ENCODE data around the gene RFX3.

Gene RFX3

GRCh38 chr9:3268223-3268622 lies 257.6 kb downstream of the RFX3 start:
- no peak for DNase-seq

- DNase-seq = no peak
Measured at GRCh38 chr9:3263698-3264097, 262.1 kb downstream of the RFX3 start.

DNA sequence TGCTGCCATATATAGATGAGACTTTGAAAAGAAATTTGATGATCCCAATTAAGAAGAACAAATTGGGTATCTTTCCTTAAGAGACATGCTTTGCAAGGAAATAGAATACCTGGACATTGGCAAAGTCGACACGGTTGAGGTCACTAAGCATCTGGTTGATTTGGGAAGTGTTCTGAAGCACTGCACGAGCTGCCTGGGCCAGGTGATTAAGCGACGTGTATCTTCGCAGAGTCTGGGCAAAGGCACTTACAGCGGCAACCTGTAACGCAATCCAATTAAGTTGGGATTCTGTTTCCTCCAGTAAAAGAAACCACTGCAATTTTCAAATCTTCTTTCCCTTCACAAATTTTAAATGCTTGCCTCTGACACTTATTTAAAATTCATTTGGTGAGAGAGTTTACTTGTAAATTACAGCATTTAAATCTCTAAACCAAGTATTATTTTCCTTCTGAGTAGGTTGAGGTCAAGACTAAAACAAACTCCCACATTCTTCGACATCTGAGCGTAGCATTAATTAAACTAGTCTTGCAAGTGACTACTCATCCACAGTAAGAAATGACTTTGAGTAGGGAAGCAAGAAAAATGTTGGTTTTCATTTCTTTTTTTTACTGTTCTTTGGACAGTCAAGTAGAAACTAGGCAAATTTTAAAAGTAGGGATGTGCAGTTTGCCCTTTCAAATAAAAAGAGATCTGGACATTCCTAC lies 262.8 kb downstream of the RFX3 start:
- no peak for DNase-seq

GRCh38 chr9:3261484-3261883 lies 264.3 kb downstream of the RFX3 start:
- DNase-seq = no peak

DNA sequence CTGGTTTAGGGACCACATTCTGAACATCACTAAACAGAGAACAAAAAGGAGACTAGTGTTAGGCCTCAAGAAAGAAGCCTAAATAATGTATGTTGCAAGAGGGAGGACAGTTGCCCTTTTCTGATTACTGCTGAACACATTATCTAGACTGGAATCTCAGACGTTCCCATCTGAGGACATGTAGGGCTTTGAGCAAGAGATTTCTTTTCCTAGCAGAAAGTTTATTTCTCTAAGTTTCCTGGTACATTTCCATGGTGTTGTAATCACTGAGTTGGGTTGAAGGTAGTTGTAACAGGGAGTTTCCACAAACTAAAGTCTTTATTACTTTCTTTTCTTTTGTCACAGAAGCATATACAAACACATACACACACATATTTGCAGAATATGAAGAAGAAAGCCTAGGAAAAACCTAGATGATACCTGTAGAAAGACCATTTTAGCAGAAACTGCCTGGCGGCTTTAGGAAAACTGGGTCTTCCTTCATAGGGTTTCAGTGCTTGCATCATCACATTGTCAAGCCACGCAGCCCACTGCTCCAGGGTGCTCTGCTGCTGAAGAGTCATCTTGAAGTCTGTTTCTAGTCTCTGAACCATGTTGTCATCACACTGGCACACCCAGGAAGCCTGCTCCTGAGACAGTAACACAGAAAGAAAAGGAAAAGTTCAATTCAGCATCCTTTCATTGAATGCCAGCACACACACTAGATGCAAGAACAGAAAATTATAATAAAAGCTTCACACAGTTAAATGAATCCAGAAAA lies 269.1 kb downstream of the RFX3 start:
- DNase-seq = no peak

DNA sequence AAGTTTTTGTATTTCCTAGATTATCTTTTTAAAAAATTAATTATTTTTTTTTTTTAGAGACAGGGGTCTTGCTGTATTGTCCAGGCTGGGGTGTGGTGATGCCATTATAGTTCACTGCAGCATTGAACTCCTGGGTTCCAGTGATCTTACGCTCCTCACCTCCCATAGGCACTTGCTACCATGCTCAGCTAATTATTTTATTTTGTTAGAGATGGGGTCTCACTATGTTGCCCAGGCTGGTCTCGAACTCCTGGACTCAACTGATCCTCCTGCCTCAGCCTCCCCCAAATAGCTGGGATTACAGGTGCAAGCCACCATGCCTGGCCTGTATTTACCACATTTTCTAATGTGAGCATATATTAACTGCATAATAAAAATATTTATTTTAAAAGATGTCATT lies 274.5 kb downstream of the RFX3 start:
- DNase-seq = no peak

DNA sequence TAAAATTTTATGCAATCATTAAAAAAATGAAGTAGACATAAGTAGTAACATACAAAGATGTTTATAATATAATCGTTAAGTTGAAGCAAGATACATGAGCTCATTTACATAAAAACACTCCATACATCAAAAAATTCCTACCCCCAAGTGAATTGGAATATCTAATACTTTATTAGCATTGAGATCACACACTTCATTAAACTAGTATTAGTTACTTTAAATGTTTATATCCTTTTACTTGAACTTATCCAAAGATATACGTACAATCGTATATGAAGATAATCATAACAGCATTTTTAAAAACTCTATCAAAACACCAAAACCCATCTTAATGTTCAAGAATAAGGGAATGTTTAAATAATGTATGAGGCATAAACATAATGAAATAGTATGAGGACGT lies 275.1 kb downstream of the RFX3 start:
- no peak for DNase-seq

DNA sequence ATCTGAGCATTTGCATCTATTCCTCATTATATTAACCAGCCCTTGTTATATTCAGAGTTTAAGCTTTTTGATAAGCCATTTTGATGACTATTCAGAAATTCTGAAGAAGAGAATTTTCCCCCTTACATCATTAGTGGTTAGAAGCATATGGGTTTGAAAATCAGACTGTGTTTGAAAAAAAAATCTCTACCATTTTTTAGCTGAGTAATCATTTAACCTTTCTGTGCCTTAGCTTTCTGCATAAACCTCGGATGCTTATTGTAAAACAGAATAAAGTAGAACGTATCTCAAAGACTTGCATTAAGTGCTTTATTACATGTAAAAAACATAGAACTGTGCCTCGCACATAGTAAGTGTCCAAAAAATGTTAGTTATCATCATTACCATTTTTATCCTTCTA lies 278.6 kb downstream of the RFX3 start:
- DNase-seq = no peak

- DNase-seq = no peak
Measured at GRCh38 chr9:3246241-3246640, 279.6 kb downstream of the RFX3 start.

GRCh38 chr9:3244963-3245653 lies 280.7 kb downstream of the RFX3 start:
- no peak for DNase-seq

- no peak for DNase-seq
Measured at GRCh38 chr9:3243683-3244082, 282.1 kb downstream of the RFX3 start.

- DNase-seq = no peak
Measured at GRCh38 chr9:3241290-3241689, 284.5 kb downstream of the RFX3 start.

GRCh38 chr9:3240656-3241268 lies 285.0 kb downstream of the RFX3 start:
- peak; percentile 12 to 38 (median 26) for DNase-seq

DNA sequence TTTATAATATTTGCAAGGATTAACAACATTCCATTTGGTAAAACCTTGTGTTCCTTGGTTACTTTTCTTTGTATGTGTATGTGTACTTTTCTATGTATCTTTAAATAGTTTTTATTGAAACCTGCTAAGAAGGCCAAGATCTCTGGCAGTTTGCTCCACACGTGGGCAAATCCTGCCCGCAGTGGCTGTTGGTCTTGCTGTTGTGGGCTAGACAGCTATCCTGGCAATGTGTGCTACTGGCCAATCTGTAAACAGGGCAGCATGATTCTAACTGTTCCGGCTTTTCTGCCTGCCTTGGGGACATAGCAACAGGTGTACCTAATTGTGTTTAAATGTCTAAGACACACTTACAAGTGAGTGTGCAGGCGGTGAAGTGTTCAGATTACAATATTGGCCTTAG lies 286.6 kb downstream of the RFX3 start:
- DNase-seq = no peak

GRCh38 chr9:3238236-3238635 lies 287.6 kb downstream of the RFX3 start:
- DNase-seq = no peak

GRCh38 chr9:3237121-3237520 lies 288.7 kb downstream of the RFX3 start:
- no peak for DNase-seq

GRCh38 chr9:3235497-3235896 lies 290.3 kb downstream of the RFX3 start:
- no peak for DNase-seq

DNA sequence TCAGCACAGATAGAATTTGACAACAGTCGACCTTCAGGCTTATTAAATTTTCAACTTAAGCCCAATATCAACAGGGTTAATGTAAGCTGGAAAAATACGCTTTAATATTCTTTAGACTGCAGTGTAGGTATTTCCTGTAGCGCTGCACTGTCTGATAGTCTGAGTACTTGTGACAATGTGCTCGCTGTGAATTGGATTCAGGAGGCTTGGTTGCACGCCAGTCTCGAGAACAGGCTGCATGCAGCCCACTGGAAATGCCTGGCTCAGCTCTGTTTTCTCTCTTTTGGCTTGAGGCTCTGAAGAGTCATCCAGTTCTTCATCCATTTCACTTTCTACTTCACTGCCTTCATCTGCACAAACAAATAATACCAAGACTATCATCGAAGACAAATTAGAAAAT lies 300.9 kb downstream of the RFX3 start:
- DNase-seq = no peak

DNA sequence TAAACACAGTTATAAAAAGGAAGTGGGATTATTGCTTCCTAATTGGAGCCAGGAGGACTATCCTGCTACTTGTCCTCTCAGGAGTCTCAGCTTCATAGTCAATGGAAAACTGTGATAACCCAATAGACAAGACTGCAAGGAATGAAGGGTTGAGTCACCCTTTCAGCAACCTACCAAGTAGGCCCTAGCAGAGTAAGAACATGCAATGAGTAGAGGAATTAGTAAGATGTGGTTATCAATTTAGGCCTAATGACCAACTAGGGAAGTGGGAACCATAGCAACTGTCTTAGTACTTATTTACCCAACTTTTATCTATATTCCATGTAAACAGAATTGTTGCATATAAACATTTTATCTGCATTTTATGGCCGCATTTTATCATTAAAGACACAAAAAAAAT lies 310.1 kb downstream of the RFX3 start:
- DNase-seq = no peak

DNA sequence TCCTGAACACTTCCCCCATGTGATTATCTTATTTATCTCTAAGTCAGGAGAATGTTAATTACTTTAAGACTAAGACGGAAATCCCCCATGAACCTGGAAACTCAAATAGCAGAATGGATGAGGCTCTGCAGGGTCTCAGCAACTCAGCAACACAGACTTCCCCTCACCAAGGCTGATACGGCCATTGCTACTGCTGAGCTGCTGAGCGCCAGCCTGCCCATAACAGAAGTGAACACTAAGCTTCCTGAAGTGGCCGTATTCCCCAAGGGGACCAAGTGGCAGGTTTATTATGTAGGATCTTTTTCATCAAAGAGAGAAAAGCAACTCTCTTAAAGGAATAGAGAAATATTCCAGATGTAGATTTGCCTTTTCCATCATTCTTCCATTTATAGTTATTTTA lies 311.1 kb downstream of the RFX3 start:
- no peak for DNase-seq

DNA sequence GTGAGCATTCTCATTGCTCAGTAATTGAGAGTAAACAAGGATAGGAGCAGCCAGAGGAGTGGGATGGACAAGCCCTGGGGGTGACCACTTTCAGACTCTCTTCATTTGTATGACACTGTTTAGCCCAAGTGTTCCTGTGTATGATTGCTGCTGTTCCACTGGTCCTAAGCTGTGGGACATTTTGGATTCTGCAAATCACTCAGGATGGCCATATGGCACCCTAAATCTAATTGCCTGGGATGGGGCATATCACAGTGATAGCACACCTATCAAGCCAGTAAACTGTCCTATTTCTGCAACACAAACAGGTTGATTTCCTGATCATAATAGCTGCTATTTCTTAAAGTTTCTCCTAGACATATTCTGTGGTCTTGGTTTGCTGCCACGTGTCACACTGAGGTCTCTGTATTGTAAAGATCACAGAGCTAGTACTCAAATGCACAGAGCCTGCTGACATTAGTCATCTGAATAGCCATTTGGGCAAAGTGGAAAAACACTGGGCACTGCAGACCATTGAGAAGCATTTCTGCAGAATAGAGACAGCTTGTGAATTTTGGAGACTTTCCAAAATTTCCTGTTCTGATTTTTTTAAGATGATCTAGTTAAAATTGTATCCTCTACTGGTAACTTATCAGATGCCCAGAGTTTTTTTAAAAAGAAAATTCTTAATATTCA lies 320.2 kb downstream of the RFX3 start:
- DNase-seq = no peak

DNA sequence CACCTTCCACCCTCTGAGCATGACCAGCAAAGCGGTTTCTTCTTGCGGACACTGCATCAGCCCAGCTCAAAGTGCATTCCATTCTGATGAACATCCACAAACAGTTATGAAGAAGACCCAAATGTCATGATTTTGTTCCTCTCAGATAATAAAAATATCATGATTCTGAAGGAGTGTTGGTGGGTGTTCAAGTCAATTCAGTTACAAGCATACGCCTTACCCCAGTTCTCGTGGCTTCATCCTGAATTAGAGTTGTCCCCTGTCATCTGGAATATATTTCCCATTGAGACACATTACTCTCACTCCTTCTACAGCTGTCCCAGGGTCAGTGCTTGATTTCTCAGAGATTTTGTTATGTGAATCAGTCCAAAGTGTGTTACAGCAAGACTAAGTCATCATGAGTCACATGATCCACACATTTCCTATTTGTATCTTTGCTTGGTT lies 325.4 kb downstream of the RFX3 start:
- no peak for DNase-seq

DNA sequence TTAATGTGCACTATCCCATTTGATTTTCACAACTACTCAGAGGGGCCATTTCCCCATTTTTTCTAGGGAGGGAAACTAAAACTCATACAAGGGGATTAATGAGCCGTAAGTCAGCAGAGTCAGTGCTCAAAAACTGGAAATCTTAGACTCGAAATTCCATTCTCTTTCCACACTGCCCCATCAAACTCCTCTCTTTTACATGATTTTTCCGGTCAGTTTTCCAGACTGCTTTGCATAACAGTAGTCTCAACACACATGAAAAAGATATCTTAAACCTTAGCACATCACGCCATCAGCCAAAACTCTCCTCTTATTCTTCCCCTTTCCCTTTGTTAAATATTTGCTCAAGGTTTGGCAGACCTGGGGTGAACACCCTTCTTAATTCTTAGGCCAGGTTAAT lies 332.0 kb downstream of the RFX3 start:
- DNase-seq = no peak

All from activated naive CD4-positive, alpha-beta T cell (primary cell).